Parathyroid adenoma (tissue), 2 donors: Measurements from ENCODE around the gene DHH.

ENCODE experiments used
- H2AFZ ChIP-seq: fragments of 300-600 bp; sonication (generic); one replicate; pipeline ENCODE4 v1.7.0; 2017; ENCODE audit warnings: antibody characterized with exemption, mild to moderate bottlenecking
- H3K27ac ChIP-seq: fragments of 300-600 bp; sonication (generic); one replicate; pipeline ENCODE4 v1.7.0; 2017
- H3K27me3 ChIP-seq: fragments of 300-600 bp; sonication (generic); one replicate; pipeline ENCODE4 v1.7.0; 2017; ENCODE audit warnings: low read length; ENCODE audit not compliant: control insufficient read depth, insufficient read depth
- H3K36me3 ChIP-seq: fragments of 300-600 bp; sonication (generic); one replicate; pipeline ENCODE4 v1.7.0; 2017; ENCODE audit warnings: low read length; ENCODE audit not compliant: control insufficient read depth, insufficient read depth
- H3K4me1 ChIP-seq: fragments of 300-600 bp; sonication (generic); one replicate; pipeline ENCODE4 v1.7.0; 2017; ENCODE audit warnings: control low read depth
- H3K4me2 ChIP-seq: fragments of 300-600 bp; sonication (generic); one replicate; pipeline ENCODE4 v1.7.0; 2017; ENCODE audit warnings: low read length
- H3K4me3 ChIP-seq: fragments of 300-600 bp; sonication (generic); one replicate; pipeline ENCODE4 v1.7.0; 2017; ENCODE audit warnings: low read depth, low read length
- H3K79me2 ChIP-seq: fragments of 300-600 bp; sonication (generic); one replicate; pipeline ENCODE4 v1.7.0; 2017; ENCODE audit warnings: control low read depth
- H3K9ac ChIP-seq: fragments of 300-600 bp; sonication (generic); one replicate; pipeline ENCODE4 v1.7.0; 2017; ENCODE audit warnings: mild to moderate bottlenecking
- H3K9me3 ChIP-seq: fragments of 300-600 bp; sonication (generic); one replicate; pipeline ENCODE4 v1.7.0; 2017; ENCODE audit warnings: low read length; ENCODE audit not compliant: control insufficient read depth
- CTCF ChIP-seq: fragments of 300-600 bp; sonication (generic); IDR thresholded peaks from one replicate; pipeline ENCODE4 v1.7.0; 2017; ENCODE audit warnings: antibody characterized with exemption, mild to moderate bottlenecking
- donor health status: primary hyperparathyroidism.

DHH gene

GRCh38 chr12:49041036-49041880, 53.3 kb downstream of the DHH start:
- H3K4me1 ChIP-seq = no peaks in the 10 kb centered on the region
- H3K79me2 ChIP-seq = no peaks in the 10 kb centered on the region
- no peak overlapping the region for H3K9ac ChIP-seq
- no peak overlapping the region for H3K27ac ChIP-seq
- H3K4me3 ChIP-seq = no peak overlapping the region
- no peak overlapping the region for H3K4me2 ChIP-seq
- TF ChIP-seq CTCF = no peak
- no peaks in the 10 kb centered on the region for H3K36me3 ChIP-seq
- H3K27me3 ChIP-seq = no peaks in the 10 kb centered on the region
- H3K9me3 ChIP-seq = no peaks in the 10 kb centered on the region
- H2AFZ ChIP-seq = no peak overlapping the region

GRCh38 chr12:49040364-49040855, 54.2 kb downstream of the DHH start:
- H3K36me3 ChIP-seq = no peaks in the 10 kb centered on the region
- no peak overlapping the region for H2AFZ ChIP-seq
- no peak overlapping the region for H3K4me3 ChIP-seq
- H3K4me1 ChIP-seq = no peaks in the 10 kb centered on the region
- no peaks in the 10 kb centered on the region for H3K27me3 ChIP-seq
- no peaks in the 10 kb centered on the region for H3K79me2 ChIP-seq
- no peaks in the 10 kb centered on the region for H3K9me3 ChIP-seq
- no peak overlapping the region for H3K4me2 ChIP-seq
- H3K27ac ChIP-seq = no peak overlapping the region
- TF ChIP-seq CTCF = no peak
- H3K9ac ChIP-seq = no peak overlapping the region

- no peak overlapping the region for H3K4me2 ChIP-seq
- H2AFZ ChIP-seq = no peak overlapping the region
- no peaks in the 10 kb centered on the region for H3K36me3 ChIP-seq
- TF ChIP-seq CTCF = no peak
- H3K9me3 ChIP-seq = no peaks in the 10 kb centered on the region
- H3K27ac ChIP-seq = no peak overlapping the region
- H3K4me3 ChIP-seq = no peak overlapping the region
- H3K79me2 ChIP-seq = no peaks in the 10 kb centered on the region
- no peaks in the 10 kb centered on the region for H3K4me1 ChIP-seq
- no peak overlapping the region for H3K9ac ChIP-seq
- H3K27me3 ChIP-seq = no peaks in the 10 kb centered on the region
Measured at GRCh38 chr12:49039421-49040363, 54.9 kb downstream of the DHH start.

- H3K9me3 ChIP-seq = no peaks in the 10 kb centered on the region
- H3K9ac ChIP-seq = no peak overlapping the region
- no peak for TF ChIP-seq CTCF
- H3K4me2 ChIP-seq = no peak overlapping the region
- H3K79me2 ChIP-seq = no peaks in the 10 kb centered on the region
- no peaks in the 10 kb centered on the region for H3K27me3 ChIP-seq
- H3K4me3 ChIP-seq = no peak overlapping the region
- no peaks in the 10 kb centered on the region for H3K36me3 ChIP-seq
- H2AFZ ChIP-seq = no peak overlapping the region
- H3K27ac ChIP-seq = no peak overlapping the region
- no peaks in the 10 kb centered on the region for H3K4me1 ChIP-seq
Measured at GRCh38 chr12:49038291-49038955, 56.2 kb downstream of the DHH start.
